Duodenal mucosa (tissue), 2 donors: Measurements from ENCODE around the gene GIPC2.
A peak's percentile ranks its signal among the peaks of the same experiment; 100 is the strongest.
"Not testable (repeated sequence)": the region's sequence is repeated elsewhere in the genome, so short reads cannot be mapped to it uniquely, and the experiment has no call there.

Experiments used
- H3K27ac ChIP-seq: one replicate; pipeline ENCODE4 v1.7.0; 2013; ENCODE audit warnings: low read depth, low read length
- H3K27me3 ChIP-seq, 2 donors: one replicate each; pipeline ENCODE4 v1.7.0; 2013; ENCODE audit warnings: low read length in 2 of 2, control low read depth in 1 of 2; ENCODE audit not compliant: insufficient read depth in 2 of 2, control insufficient read depth in 1 of 2
- H3K36me3 ChIP-seq, 2 donors: one replicate each; pipeline ENCODE4 v1.7.0; 2013; ENCODE audit warnings: low read length in 2 of 2, control low read depth in 1 of 2; ENCODE audit not compliant: insufficient read depth in 2 of 2, control insufficient read depth in 1 of 2
- H3K4me1 ChIP-seq, 2 donors: one replicate each; pipeline ENCODE4 v1.7.0; 2013; ENCODE audit warnings: low read length in 2 of 2, control low read depth in 1 of 2; ENCODE audit not compliant: insufficient read depth in 2 of 2, control insufficient read depth in 1 of 2
- H3K4me3 ChIP-seq, 2 donors: one replicate each; pipeline ENCODE4 v1.7.0; 2013; ENCODE audit warnings: low read length in 2 of 2, low read depth in 1 of 2
- H3K9ac ChIP-seq, 2 donors: one replicate each; pipeline ENCODE4 v1.7.0; 2013; ENCODE audit warnings: low read length in 2 of 2, low read depth in 1 of 2
- H3K9me3 ChIP-seq, 2 donors: one replicate each; pipeline ENCODE4 v1.7.0; 2013; ENCODE audit warnings: low read length in 2 of 2, control low read depth in 1 of 2; ENCODE audit not compliant: control insufficient read depth in 1 of 2

The GIPC2 gene

DNA sequence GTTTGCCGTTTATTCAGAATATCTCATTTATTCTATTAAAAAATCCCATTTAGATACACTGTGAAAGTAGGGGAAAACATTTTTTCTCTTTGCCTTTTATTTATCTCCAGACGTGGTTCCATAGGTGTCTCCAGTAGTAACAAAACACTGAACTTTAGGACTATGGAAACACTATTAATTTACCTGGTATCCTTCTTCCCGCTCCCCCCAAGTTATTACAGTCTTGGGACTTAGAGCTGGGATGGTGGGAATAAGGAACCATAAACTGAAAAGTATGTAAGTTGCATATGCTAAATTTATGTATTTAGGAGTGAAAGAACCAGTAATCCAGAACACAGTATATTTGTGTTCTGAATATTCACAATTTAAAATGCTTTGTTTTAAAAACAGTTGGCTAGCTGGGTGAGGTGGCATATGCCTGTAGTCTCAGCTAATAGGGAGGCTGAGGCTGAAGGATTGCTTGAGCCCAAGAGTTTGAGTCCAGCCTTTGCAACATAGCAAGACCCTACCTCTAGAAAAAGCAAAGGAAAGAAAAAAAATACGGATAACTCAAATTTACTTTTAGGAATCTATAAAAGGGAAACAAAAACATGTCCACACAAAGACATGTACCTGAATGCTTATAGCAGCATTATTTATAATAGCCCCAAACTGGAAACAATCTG is 38.0 kb upstream of the GIPC2 start:
- Histone ChIP-seq H3K27ac (no peak overlapping the region), H3K9me3 (no peaks in the 10 kb centered on the region), H3K4me1 (peaks cover 0 to 18% of the 10 kb centered on the region in 2 donors), H3K36me3 (no peaks in the 10 kb centered on the region), H3K4me3 (peak overlapping the region; percentile 1 to 36), H3K9ac (no peak overlapping the region), H3K27me3 (no peaks in the 10 kb centered on the region)

DNA sequence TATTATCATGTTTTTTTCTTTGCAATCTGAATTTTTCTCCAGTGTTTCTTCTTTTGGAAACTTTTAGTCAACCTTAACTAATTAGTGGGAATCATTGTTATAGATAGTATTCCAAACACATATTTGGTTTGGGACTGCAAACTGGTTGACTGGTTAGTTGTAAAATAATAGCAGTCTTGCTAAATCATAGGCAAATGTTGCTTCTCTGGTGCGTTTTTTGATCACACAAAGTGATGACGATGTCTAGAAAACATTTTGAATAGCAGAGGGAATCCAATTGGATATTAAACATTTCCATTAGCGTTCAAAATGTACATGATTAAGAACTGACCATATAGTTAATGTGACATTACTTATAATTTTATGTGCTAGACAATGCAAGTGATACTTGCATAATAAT is 36.5 kb upstream of the GIPC2 start:
- Histone ChIP-seq H3K4me1 (peaks cover 0 to 12% of the 10 kb centered on the region in 2 donors), H3K4me3 (no peak overlapping the region), H3K9me3 (no peaks in the 10 kb centered on the region), H3K9ac (no peak overlapping the region), H3K36me3 (peaks cover 0 to 4% of the 10 kb centered on the region in 2 donors), H3K27ac (no peak overlapping the region), H3K27me3 (no peaks in the 10 kb centered on the region)

DNA sequence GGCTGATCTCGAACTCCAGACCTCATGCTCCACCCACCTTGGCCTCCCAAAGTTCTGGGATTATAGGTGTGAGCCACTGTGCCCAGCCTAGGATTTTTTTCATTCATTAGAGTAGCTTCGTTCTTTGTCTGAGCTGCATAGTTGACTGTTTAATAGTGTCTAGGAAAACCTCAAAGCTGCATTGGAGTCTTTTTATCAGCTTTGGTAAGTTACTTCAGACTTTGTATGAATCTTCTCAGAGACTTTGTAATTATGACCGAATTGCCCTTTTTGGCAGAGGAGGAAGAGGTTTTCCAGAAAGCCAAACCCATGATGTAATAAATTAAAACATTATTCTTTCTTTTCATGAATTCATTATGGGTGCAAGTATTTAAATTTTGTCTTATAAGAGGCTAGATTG is 35.9 kb upstream of the GIPC2 start:
- no peak overlapping the region for H3K27ac ChIP-seq
- no peak overlapping the region for H3K9ac ChIP-seq
- H3K36me3 ChIP-seq, result peaks cover 0 to 4% of the 10 kb centered on the region in 2 donors
- H3K9me3 ChIP-seq, result no peaks in the 10 kb centered on the region
- H3K4me3 ChIP-seq, result no peak overlapping the region
- no peaks in the 10 kb centered on the region for H3K27me3 ChIP-seq
- peaks cover 0 to 12% of the 10 kb centered on the region in 2 donors for H3K4me1 ChIP-seq

DNA sequence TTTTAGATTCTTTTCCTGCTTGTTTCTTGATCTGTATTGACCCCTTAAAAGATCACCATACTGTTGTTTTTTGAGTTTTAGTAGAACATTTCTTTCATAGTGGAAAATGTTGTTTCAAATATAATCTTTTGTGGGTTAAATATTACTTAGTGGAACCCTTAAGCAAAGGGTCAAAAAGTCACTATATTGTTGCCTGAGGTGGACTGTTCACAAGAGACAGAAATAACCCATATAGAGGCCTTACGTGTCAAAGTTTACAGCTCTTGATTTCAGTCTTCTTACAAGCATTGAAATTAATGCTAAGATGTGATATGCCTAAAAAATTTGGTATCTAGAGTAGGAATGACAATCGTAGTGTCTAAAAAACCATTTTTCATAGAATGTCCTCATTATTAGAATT is 34.7 kb upstream of the GIPC2 start:
- no peak overlapping the region for H3K9ac ChIP-seq
- no peaks in the 10 kb centered on the region for H3K27me3 ChIP-seq
- no peak overlapping the region for H3K4me3 ChIP-seq
- H3K4me1 ChIP-seq, result peaks cover 0 to 12% of the 10 kb centered on the region in 2 donors
- H3K36me3 ChIP-seq, result peaks cover 0 to 4% of the 10 kb centered on the region in 2 donors
- no peaks in the 10 kb centered on the region for H3K9me3 ChIP-seq
- H3K27ac ChIP-seq, result no peak overlapping the region

DNA sequence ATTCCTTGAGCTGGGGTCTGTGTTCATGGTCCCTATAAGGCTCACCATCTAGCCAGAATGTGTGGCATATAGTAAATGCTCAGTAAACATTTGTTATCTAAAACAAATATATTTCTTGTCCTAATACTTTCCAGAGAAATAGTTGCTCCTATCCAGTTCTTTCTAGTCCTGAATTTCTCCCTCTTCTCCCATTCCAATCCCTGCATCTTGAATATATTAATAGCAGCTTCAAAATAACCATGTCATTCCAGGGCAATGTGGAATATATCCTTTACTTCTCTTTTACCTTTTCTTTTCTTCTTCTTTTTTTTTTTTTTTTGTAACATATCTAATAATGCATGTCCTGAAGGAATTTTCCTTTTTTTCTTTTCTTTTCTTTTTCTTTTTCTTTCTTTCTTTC is 30.6 kb upstream of the GIPC2 start:
- H3K4me3 ChIP-seq, result no peak overlapping the region
- H3K36me3 ChIP-seq, result peaks cover 0 to 4% of the 10 kb centered on the region in 2 donors
- H3K27me3 ChIP-seq, result no peaks in the 10 kb centered on the region
- H3K27ac ChIP-seq, result no peak overlapping the region
- no peaks in the 10 kb centered on the region for H3K4me1 ChIP-seq
- no peaks in the 10 kb centered on the region for H3K9me3 ChIP-seq
- no peak overlapping the region for H3K9ac ChIP-seq

DNA sequence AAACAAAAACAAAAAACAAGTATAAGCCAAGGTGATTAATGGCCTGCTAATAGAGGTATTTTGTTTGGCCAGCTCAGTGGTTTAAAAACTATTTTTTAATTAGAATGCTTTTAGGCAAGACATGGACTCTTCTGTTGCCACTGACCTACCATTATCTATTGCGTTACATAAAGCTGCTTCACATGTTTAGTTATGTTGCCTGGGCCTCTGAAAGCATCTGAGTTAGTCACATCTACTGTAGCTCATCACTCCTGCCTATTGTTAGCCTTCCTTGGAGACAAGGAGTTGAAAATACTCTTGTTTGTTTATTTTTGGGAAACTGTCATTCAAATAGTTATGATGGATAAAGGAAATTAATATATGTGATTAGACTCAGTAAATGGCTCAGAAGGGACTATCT is 26.7 kb upstream of the GIPC2 start:
- H3K36me3 ChIP-seq, result no peaks in the 10 kb centered on the region
- no peak overlapping the region for H3K27ac ChIP-seq
- no peak overlapping the region for H3K4me3 ChIP-seq

DNA sequence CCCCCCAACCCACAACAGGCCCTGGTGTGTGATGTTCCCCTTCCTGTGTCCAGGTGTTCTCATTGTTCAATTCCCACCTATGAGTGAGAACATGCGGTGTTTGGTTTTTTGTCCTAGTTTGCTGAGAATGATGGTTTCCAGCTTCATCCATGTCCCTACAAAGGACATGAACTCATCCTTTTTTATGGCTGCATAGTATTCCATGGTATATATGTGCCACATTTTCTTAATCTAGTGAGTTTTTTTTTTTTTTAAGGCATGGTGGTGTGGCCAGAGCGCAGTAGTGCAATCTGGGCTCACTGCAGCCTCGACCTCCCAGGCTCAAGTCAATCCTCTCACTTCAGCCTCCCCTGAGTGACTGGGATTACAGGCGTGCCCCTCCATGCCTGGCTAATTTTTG is 24.6 kb upstream of the GIPC2 start:
- not testable (repeated sequence) for H3K4me3 ChIP-seq, H3K36me3 ChIP-seq, H3K9ac ChIP-seq, H3K4me1 ChIP-seq, H3K9me3 ChIP-seq, H3K27ac ChIP-seq, H3K27me3 ChIP-seq

More for the DNA sequence above, 26.7 kb upstream of the GIPC2 start:
- H3K9ac ChIP-seq, result no peak overlapping the region
- no peaks in the 10 kb centered on the region for H3K27me3 ChIP-seq
- H3K9me3 ChIP-seq, result no peaks in the 10 kb centered on the region
- H3K4me1 ChIP-seq, result no peaks in the 10 kb centered on the region

DNA sequence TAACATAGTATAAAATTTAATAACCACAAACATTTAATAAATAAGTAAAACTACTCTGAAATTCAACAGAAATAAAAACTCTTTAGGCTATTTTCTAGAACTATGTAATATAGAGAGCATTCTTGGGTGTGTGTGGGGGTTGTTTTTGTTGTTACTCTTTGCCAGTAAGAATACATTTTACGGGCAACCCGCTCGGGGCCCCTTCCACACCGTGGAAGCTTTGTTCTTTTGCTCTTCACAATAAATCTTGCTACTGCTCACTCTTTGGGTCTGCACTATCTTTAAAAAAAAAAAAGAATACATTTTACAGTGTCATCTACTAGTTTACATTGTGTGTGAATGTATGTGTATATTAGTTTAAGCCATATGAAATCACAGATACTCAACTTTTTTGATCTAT is 16.0 kb upstream of the GIPC2 start:
- Histone ChIP-seq H3K4me3 (no peak overlapping the region), H3K27ac (no peak overlapping the region), H3K36me3 (no peaks in the 10 kb centered on the region), H3K9me3 (no peaks in the 10 kb centered on the region), H3K27me3 (no peaks in the 10 kb centered on the region), H3K9ac (no peak overlapping the region), H3K4me1 (no peaks in the 10 kb centered on the region)

DNA sequence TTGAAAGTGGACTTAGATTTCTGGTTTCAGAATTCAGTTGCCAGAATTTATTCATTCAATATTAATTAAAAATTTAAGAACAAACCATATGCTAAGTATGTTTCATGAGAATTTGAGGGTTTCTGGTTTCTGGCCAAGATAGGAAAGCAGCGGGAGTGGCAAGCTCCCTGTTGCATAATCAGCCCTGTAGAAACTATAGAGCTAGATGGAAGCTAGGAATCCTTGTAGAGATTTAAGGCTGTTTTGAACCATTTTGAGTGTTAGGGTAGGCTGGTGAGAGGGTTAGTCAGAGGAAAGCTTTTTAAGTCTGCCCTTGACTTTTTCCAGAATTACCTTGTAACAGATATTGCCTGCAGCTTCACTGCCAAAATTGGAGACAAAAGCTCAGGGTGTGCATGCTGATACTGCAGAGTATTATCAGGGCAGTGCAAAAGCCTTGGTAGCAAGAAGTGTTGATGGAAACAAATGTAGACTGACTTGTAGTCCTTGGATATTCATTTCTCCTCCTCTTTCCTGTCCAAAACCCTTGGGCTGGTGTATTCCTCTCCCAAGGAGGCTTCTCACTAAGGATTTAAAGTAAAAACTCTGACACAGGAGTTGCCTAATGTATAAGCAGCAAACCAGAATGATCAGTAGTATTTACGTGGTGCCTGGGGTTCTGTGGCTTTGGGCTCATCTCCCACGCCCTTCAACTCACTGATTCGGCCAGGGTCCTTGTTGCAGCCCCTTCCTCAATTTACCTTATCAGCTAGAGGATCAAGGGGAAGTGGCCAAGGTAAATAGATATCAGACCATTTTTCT is 12.6 kb upstream of the GIPC2 start:
- Histone ChIP-seq H3K27ac (no peak overlapping the region), H3K4me3 (no peak overlapping the region), H3K9me3 (no peaks in the 10 kb centered on the region), H3K9ac (no peak overlapping the region), H3K27me3 (no peaks in the 10 kb centered on the region), H3K36me3 (no peaks in the 10 kb centered on the region), H3K4me1 (no peaks in the 10 kb centered on the region)

DNA sequence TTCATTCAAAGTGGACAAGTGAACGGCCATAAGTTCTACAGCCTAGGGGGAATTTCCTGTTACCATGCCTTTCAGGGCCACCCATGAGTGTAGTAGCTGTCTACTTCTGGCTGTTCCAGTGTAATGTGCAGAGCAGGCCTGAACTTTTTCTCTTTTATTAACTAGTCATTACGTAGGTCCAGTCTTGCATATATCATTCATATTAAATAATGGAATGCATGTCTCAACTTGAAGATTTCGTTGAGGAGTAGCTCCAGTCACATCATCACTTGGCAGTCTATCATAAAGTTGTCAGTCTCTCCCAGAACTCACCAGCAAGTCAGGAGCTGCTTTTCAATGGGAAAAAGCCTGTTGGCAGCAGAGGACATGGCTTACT is 12.0 kb upstream of the GIPC2 start:
- Histone ChIP-seq H3K27ac (no peak overlapping the region), H3K27me3 (no peaks in the 10 kb centered on the region), H3K9me3 (no peaks in the 10 kb centered on the region)

More for the DNA sequence above, 12.0 kb upstream of the GIPC2 start:
- no peaks in the 10 kb centered on the region for H3K4me1 ChIP-seq
- no peak overlapping the region for H3K4me3 ChIP-seq
- H3K9ac ChIP-seq, result no peak overlapping the region
- no peaks in the 10 kb centered on the region for H3K36me3 ChIP-seq
